HepG2 (cell line): Measurements from ENCODE around the gene SLC38A4. TPM values are rescaled to one million over a fixed set of nuclear protein-coding genes. Genes with fewer than 3 reads are reported as not detected.
A peak's percentile ranks its signal among the peaks of the same experiment; 100 is the strongest.

Source experiments
- DPF2 ChIP-seq: sonication (generic); formaldehyde crosslinking; IDR thresholded peaks from 2 replicates; pipeline ENCODE4 v1.4.0; 2020; ENCODE audit warnings: mild to moderate bottlenecking, low read depth, missing genetic modification reagents, borderline replicate concordance
- HES4 ChIP-seq: sonication (generic); formaldehyde crosslinking; IDR thresholded peaks from 2 replicates; pipeline ENCODE4 v1.9.0; 2021; ENCODE audit warnings: mild to moderate bottlenecking, missing genetic modification reagents, borderline replicate concordance
- HIVEP1 ChIP-seq: sonication (generic); formaldehyde crosslinking; IDR thresholded peaks from 2 replicates; pipeline ENCODE4 v1.4.0; 2020; ENCODE audit warnings: mild to moderate bottlenecking, missing genetic modification reagents
- HNF4A ChIP-seq: sonication (generic); formaldehyde crosslinking; IDR thresholded peaks from 2 replicates; pipeline ENCODE4 v1.4.0; 2020; ENCODE audit warnings: missing genetic modification reagents
- HNRNPL ChIP-seq: fragments of 200-400 bp; formaldehyde crosslinking; IDR thresholded peaks from 2 replicates; pipeline ENCODE4 v1.6.1; 2017; ENCODE audit warnings: mild to moderate bottlenecking, low read depth, low read length
- ISL2 ChIP-seq: sonication (generic); formaldehyde crosslinking; IDR thresholded peaks from 2 replicates; pipeline ENCODE4 v1.5.0; 2020; ENCODE audit warnings: missing genetic modification reagents
- MIER2 ChIP-seq: IDR thresholded peaks from 2 replicates; pipeline ENCODE4 v1.6.1; 2016; ENCODE audit warnings: missing biosample characterization, missing genetic modification reagents
- REXO4 ChIP-seq: sonication (generic); formaldehyde crosslinking; IDR thresholded peaks from 2 replicates; pipeline ENCODE4 v1.8.0; 2022; ENCODE audit warnings: missing genetic modification reagents, mild to moderate bottlenecking, borderline replicate concordance
- SCMH1 ChIP-seq: sonication (generic); formaldehyde crosslinking; IDR thresholded peaks from 2 replicates; pipeline ENCODE4 v1.9.0; 2021; ENCODE audit warnings: missing genetic modification reagents, mild to moderate bottlenecking, borderline replicate concordance
- THAP8 ChIP-seq: sonication (generic); formaldehyde crosslinking; IDR thresholded peaks from 2 replicates; pipeline ENCODE4 v1.5.1; 2020; ENCODE audit warnings: missing genetic modification reagents, mild to moderate bottlenecking, borderline replicate concordance
- THAP9 ChIP-seq: sonication (generic); formaldehyde crosslinking; IDR thresholded peaks from 2 replicates; pipeline ENCODE4; 2020; ENCODE audit warnings: missing genetic modification reagents, mild to moderate bottlenecking, borderline replicate concordance
- ZBTB7A ChIP-seq: sonication (generic); formaldehyde crosslinking; IDR thresholded peaks from 2 replicates; pipeline ENCODE4 v1.8.0; 2022; ENCODE audit warnings: mild to moderate bottlenecking, missing genetic modification reagents
- ZNF234 ChIP-seq: sonication (generic); formaldehyde crosslinking; conservative IDR thresholded peaks from 2 replicates; pipeline ENCODE4 v1.5.1; 2020; ENCODE audit warnings: mild to moderate bottlenecking, missing genetic modification reagents
- ZNF326 ChIP-seq: sonication (generic); formaldehyde crosslinking; IDR thresholded peaks from 2 replicates; pipeline ENCODE4 v1.4.0; 2020; ENCODE audit warnings: missing genetic modification reagents, borderline replicate concordance
- ZNF333 ChIP-seq: sonication (generic); formaldehyde crosslinking; IDR thresholded peaks from 2 replicates; pipeline ENCODE4 v1.4.0; 2020; ENCODE audit warnings: mild to moderate bottlenecking, missing genetic modification reagents, borderline replicate concordance
- ZNF33B ChIP-seq: sonication (generic); formaldehyde crosslinking; IDR thresholded peaks from 2 replicates; pipeline ENCODE4 v1.5.1; 2020; ENCODE audit warnings: mild to moderate bottlenecking, missing genetic modification reagents
- ZNF678 ChIP-seq: sonication (generic); formaldehyde crosslinking; IDR thresholded peaks from 2 replicates; pipeline ENCODE4 v1.4.0; 2020; ENCODE audit warnings: mild to moderate bottlenecking, missing genetic modification reagents
- ZNF772 ChIP-seq: sonication (generic); formaldehyde crosslinking; IDR thresholded peaks from 2 replicates; pipeline ENCODE4 v1.5.0; 2020; ENCODE audit warnings: mild to moderate bottlenecking, missing genetic modification reagents
- polyA plus RNA-seq, 8 experiments: library from polyadenylated mRNA; depleted of rRNA in 3 of 8; stranded (reverse) in 7 of 8; unstranded in 1 of 8; fragments of >200 nt; fragmentation: Illumina TruSeq in 4 of 8; extraction: Trizol in 4 of 8; gene quantifications; 2 replicates each; pipeline versions ENCODE4 v1.2.1 to v1.2.3, GENCODE V29; 2011 to 2016; ENCODE audit warnings: low read depth in 4 of 8, missing spikeins in 1 of 8, mixed read lengths in 1 of 8; ENCODE audit not compliant: insufficient read depth in 1 of 8
- total RNA-seq, 5 experiments: library from RNA; depleted of rRNA; stranded (reverse); fragments of >200 nt; fragmentation: Illumina TruSeq; extraction: Trizol; gene quantifications; 2 replicates each; pipeline ENCODE4 v1.2.3, GENCODE V29; 2016; ENCODE audit warnings: low read depth in 1 of 5
- TF ChIP-seq, protein P1 (sequence below): sonication (generic); formaldehyde crosslinking; conservative IDR thresholded peaks from 2 replicates; pipeline ENCODE4 v1.5.0; 2020; ENCODE audit warnings: missing genetic modification reagents
- TF ChIP-seq, protein P2 (sequence below): sonication (generic); formaldehyde crosslinking; IDR thresholded peaks from 2 replicates; pipeline ENCODE4 v1.4.0; 2020; ENCODE audit warnings: mild to moderate bottlenecking, missing genetic modification reagents
- TF ChIP-seq, protein P3 (sequence below): sonication (generic); formaldehyde crosslinking; IDR thresholded peaks from 2 replicates; pipeline ENCODE4 v1.4.0; 2020; ENCODE audit warnings: low read depth, missing genetic modification reagents

The SLC38A4 gene
- total and polyA plus RNA-seq, 2 of the 13 experiments (the other 11 are each of a cell fraction or from before 2014, with no cell fraction given): 3.5 to 5.2 TPM

DNA sequence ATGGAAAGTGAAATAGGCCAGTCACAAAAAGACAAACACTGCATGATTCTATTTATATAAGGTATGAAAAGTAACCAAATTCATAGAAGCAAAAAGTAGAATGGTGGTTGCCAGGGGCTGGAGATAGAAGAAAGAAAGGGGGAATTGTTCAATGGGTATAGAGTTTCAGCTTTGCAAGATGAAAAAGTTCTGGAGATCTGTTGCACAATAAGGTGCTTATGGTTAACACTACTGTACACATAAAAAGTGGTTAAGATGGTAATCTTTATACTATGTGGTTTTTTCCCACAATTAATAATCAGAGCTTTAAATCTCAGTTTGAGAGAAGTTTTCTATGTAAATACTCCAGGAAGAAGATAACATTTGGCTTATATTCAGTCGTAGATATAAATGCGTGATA lies 73.4 kb downstream of the SLC38A4 start (continued):
- TF ChIP-seq, protein P1, sequence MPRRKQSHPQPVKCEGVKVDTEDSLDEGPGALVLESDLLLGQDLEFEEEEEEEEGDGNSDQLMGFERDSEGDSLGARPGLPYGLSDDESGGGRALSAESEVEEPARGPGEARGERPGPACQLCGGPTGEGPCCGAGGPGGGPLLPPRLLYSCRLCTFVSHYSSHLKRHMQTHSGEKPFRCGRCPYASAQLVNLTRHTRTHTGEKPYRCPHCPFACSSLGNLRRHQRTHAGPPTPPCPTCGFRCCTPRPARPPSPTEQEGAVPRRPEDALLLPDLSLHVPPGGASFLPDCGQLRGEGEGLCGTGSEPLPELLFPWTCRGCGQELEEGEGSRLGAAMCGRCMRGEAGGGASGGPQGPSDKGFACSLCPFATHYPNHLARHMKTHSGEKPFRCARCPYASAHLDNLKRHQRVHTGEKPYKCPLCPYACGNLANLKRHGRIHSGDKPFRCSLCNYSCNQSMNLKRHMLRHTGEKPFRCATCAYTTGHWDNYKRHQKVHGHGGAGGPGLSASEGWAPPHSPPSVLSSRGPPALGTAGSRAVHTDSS (CRISPR knock-in tag): no peak
- TF ChIP-seq DPF2 (CRISPR knock-in tag) (no peak), ISL2 (CRISPR knock-in tag) (0 out of 2 replicates have a peak, but pooled peaks have one; percentile 33), ZNF326 (no peak), SCMH1 (CRISPR knock-in tag) (no peak), REXO4 (CRISPR knock-in tag) (no peak), MIER2 (CRISPR knock-in tag) (no peak), ZBTB7A (no peak), HNF4A (CRISPR knock-in tag) (no peak), ZNF772 (no peak), HES4 (no peak), ZNF234 (CRISPR knock-in tag) (no peak), ZNF678 (no peak), THAP8 (CRISPR knock-in tag) (no peak), ZNF333 (CRISPR knock-in tag) (no peak), HIVEP1 (no peak), THAP9 (CRISPR knock-in tag) (no peak), HNRNPL (no peak), ZNF33B (no peak)
- TF ChIP-seq, protein P2, sequence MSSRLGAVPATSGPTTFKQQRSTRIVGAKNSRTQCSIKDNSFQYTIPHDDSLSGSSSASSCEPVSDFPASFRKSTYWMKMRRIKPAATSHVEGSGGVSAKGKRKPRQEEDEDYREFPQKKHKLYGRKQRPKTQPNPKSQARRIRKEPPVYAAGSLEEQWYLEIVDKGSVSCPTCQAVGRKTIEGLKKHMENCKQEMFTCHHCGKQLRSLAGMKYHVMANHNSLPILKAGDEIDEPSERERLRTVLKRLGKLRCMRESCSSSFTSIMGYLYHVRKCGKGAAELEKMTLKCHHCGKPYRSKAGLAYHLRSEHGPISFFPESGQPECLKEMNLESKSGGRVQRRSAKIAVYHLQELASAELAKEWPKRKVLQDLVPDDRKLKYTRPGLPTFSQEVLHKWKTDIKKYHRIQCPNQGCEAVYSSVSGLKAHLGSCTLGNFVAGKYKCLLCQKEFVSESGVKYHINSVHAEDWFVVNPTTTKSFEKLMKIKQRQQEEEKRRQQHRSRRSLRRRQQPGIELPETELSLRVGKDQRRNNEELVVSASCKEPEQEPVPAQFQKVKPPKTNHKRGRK (CRISPR knock-in tag): no peak
- TF ChIP-seq, protein P3, sequence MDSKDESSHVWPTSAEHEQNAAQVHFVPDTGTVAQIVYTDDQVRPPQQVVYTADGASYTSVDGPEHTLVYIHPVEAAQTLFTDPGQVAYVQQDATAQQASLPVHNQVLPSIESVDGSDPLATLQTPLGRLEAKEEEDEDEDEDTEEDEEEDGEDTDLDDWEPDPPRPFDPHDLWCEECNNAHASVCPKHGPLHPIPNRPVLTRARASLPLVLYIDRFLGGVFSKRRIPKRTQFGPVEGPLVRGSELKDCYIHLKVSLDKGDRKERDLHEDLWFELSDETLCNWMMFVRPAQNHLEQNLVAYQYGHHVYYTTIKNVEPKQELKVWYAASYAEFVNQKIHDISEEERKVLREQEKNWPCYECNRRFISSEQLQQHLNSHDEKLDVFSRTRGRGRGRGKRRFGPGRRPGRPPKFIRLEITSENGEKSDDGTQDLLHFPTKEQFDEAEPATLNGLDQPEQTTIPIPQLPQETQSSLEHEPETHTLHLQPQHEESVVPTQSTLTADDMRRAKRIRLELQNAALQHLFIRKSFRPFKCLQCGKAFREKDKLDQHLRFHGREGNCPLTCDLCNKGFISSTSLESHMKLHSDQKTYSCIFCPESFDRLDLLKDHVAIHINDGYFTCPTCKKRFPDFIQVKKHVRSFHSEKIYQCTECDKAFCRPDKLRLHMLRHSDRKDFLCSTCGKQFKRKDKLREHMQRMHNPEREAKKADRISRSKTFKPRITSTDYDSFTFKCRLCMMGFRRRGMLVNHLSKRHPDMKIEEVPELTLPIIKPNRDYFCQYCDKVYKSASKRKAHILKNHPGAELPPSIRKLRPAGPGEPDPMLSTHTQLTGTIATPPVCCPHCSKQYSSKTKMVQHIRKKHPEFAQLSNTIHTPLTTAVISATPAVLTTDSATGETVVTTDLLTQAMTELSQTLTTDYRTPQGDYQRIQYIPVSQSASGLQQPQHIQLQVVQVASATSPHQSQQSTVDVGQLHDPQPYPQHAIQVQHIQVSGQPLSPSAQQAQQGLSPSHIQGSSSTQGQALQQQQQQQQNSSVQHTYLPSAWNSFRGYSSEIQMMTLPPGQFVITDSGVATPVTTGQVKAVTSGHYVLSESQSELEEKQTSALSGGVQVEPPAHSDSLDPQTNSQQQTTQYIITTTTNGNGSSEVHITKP (CRISPR knock-in tag): no peak
